ENCODE measurements around the gene A4GALT.
"Not testable (repeated sequence)": the region's sequence is repeated elsewhere in the genome, so short reads cannot be mapped to it uniquely, and the experiment has no call there.

A4GALT gene

DNA sequence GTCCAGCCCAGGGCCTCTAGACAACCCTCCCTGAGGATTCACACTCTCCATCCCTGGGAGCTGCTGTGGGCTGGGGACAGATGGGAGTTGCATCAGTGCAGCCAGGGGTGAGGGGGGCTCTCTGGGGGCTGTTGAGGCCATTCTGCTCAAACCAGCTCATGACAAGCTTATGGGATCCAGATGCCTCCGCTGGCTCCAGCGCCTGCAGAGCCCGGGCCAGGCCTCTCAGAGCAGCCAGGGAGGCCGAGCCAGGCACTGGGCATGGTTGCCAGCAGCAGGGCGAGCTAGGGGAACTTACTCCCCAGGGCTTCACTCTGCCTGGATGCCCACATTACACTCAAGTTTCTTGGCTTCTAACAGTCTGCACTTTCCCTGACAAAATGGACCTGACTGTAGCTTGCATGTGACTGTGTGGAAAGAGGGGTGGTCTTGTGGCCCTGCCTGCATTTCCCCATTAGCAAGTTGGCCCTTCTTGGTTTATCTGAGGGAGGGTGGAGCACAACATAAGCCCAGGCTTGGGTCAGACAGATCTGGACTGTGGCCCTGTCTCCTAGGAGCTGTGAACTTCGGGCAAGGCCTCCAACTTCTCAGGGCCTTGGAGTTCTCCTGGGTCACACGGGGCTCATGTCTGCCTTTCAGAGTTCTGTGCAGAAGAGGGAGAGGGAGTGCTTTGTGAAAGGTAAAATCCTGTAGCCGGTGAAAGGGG, 36.9 kb downstream of the A4GALT start:
- DNase-seq (ENCODE audit: low read depth): no peak

- DNase-seq (ENCODE audit: low read depth): no peak
Observed at GRCh38 chr22:42682113-42682851, 38.4 kb downstream of the A4GALT start.

GRCh38 chr22:42680648-42681047, 40.0 kb downstream of the A4GALT start:
- no peak for DNase-seq (ENCODE audit: low read depth)

DNA sequence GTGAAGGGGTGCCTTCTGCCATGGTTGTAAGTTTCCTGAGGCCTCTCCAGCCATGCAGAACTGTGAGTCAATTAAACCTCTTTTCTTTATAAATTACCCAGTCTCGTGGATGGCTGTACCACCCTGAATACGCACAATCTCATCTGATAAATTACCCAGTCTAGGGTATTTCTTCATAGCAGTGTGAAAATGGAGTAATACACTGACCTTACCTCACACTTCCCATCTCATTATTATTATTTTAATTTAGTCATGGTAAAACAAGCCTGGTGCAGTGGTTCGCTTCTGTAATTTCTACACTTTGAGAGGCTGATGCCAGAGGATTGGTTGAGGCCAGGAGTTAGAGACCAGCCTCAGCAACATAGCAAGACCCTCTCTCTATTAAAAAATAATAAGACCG, 41.0 kb downstream of the A4GALT start:
- no peak for DNase-seq (ENCODE audit: low read depth)

GRCh38 chr22:42678894-42679293, 41.8 kb downstream of the A4GALT start:
- DNase-seq (ENCODE audit: low read depth): no peak

GRCh38 chr22:42677936-42678335, 42.7 kb downstream of the A4GALT start:
- not testable (repeated sequence) for DNase-seq (ENCODE audit: low read depth)

DNA sequence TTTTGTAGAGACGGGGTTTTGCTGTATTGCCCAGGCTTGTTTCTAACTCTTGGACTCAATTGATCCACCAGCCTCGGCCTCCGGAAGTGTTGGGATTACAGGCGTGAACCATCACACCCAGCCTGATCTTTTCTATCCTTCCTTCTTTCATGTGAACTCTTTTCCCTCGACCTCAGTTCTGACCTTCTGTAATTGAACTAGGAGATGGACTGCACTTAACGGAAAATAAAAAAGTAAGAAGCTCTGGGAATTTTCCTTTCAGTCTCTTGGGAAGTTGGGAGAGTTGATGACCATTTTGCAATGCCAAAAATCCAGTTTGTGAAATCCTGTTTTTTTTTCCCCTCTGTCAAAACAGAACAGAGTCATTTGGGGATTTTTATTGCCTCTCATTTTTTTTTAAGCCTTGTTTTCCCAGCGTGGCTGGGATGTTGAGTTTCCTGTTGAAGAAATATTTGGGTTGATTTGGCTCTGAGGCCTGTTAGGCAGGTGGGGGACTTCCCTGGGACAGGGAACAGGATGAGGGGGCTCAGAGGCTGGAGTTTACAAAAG, 44.5 kb downstream of the A4GALT start:
- DNase-seq (ENCODE audit: low read depth): no peak

GRCh38 chr22:42673898-42674401, 46.7 kb downstream of the A4GALT start:
- DNase-seq (ENCODE audit: low read depth): no peak

- not testable (repeated sequence) for DNase-seq (ENCODE audit: low read depth)
Observed at GRCh38 chr22:42673071-42673470, 47.6 kb downstream of the A4GALT start.

DNA sequence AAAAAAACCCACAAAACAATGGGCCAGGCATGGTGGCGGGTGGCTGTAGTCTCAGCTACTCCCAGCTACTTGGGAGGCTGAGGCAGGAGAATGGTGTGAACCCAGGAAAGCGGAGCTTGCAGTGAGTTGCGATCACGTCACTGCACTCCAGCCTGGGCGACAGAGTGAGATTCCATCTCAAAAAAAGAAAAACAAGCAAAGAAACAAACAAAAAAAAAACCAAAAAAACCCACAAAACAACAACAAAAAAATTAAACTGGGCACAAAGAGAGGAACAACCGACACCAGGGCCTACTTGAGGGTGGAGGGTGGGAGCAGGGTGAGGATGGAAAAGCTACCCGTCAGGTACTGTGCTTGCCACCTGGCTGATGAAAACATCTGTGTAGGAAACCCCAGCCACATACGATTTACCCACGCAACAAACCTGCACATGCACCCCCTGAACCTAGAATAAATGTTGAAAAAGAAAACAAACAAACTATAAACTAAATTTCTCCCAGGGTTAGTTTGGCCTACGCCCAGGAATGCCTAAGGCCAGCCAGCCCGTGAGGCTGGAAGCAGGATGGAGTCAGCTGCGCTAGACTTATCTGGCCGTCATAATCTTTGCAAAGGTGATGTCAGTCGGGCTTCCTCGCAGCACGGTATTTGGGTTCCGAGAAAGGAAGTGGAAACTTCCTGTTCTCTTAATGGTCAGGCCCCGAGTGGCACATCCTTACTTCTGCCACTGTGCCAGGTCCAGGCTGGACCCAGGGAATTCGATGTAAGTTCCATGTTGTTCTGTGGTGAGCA, 49.6 kb downstream of the A4GALT start:
- no peak for DNase-seq (ENCODE audit: low read depth)

- DNase-seq (ENCODE audit: low read depth): no peak
Observed at GRCh38 chr22:42670046-42670445, 50.6 kb downstream of the A4GALT start.

- DNase-seq (ENCODE audit: low read depth): not testable (repeated sequence)
Observed at GRCh38 chr22:42666393-42666792, 54.3 kb downstream of the A4GALT start.

DNA sequence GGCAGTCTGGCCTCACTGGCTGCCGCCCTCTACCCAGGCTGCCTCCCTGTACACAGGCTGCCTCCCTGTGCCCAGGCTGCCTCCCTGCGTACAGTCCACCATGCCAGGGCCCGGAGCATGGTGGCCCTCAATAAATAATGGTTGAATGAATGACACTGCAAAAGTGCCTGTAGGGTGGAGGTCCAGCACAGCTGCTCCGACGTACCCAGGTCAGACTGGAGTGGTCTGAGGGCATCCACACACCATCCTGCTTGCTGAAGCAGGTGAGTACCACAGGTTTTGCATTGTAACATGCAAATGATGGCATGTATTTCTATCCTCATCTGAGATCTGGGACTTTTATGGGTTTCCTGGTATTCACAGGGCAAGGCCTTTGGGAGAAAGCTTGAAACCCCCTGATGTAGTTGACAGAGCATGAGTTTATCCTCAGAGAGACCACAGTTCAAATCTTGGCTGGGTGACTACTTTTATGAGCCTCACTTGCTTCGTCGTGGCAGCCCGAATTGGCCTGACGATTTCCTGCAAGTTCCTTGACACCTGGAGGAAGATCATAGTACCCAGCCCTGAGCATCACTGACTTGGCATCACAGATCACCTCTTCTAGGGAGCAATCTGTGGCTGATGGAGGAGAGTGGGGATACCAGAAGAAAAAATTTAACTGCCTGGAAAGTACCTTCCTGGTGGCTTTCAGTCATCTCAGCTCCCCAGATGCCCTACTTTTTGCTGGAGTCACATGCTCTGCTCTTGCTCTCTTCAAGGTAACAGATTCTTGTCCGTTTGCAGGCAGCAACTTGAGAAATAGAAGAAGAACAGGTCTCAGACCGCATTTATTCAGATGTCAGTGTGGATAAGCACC, 55.5 kb downstream of the A4GALT start:
- DNase-seq (ENCODE audit: low read depth): no peak

- DNase-seq (ENCODE audit: low read depth): peak; percentile 66
Observed at GRCh38 chr22:42661985-42662831, 58.5 kb downstream of the A4GALT start.

GRCh38 chr22:42656578-42656977, 64.1 kb downstream of the A4GALT start:
- DNase-seq (ENCODE audit: low read depth): no peak

- DNase-seq (ENCODE audit: low read depth): no peak
Observed at GRCh38 chr22:42655693-42656092, 65.0 kb downstream of the A4GALT start.

GRCh38 chr22:42654436-42655073, 66.1 kb downstream of the A4GALT start:
- no peak for DNase-seq (ENCODE audit: low read depth)

DNA sequence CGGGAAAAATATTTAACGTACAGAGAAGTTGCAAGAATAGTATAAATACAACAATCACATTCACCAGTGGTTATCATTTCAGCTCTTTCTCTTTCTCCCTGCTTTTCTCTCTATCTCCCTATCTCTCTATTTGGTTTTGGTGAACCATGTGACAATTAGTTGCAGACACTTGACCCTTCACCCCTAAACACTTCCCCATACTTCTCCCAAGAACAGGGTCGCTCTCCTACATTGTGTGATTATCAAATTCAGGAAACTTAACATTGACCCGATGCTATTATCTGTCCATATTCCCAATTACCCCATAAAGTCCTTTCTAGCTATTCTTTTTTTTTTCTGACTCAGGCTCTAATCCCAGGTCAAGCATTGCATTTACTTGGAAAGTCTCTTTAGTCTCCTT, 66.7 kb downstream of the A4GALT start:
- no peak for DNase-seq (ENCODE audit: low read depth)

DNA sequence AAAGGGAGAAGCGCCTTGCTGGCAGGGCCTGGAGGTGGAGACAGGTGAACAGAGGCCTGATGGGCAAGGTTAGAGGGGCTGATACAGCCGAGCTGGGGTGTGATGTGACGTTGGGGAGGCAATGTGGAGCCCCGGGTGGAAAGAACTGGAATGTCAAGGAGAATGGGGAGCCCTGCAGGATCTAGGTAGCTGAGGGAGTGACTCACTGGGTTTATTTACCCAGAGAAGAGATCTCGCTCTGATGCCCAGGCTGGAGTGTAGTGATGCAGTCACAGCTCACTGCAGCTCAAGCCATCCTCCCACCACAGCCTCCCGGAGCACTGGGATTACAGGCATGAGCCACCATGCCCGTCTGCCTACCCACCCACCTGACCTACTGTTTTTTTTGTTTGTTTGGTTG, 69.5 kb downstream of the A4GALT start:
- no peak for DNase-seq (ENCODE audit: low read depth)

Measured in stimulated activated CD8-positive, alpha-beta memory T cell treated with anti-CD3 and anti-CD28 coated beads, Interleukin-15, amount 100 ng/mL, for 1 hour (primary cell).